ENCODE results near the gene CBX6.

CBX6 gene

DNA sequence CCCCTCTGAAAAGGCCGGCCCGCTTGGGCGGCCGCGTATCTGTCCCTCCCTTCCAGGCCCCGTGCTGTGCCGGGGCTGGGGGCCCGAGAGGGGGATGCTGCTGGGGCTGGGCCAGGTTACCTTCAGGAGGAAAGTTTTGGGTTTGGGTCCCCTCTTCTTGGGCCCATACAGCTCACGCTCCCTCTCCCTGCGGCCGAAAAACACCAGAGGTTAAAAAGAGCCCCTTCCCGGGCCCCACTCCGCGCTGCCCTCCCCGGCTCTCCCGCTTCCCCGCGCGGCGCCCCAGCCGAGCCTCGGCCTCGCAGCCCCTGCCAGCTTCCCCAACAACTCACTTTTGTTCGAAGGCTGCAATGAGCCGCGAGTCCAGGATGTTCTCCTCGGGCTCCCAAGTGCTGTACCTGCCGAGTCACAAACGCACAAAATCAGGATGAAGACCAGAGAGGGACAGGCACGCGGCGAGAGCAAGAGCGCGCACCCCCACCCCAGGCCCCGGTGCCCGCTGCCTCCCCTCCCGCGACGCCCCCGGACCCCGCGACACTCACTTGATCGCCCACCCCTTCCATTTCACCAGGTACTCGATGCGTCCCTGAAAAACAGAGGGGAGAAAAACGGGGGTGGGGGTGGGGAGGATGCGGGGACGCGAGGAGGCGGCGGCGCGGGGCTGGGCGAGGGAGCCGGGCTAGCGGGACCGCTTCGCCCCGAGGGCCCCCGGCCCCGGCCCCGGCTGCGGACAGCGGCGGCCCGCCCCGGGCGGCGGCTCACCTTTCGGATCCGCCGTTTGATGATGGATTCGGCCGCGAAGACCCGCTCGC lies 450 bp downstream of the CBX6 start:
- H3K9ac ChIP-seq (ENCODE audit: low read length): peak overlapping the region; percentile 66
- peaks cover 32% of the 10 kb centered on the region for H3K4me1 ChIP-seq (ENCODE audit: control insufficient read depth, insufficient read depth, low read length)
- no peaks in the 10 kb centered on the region for H3K36me3 ChIP-seq (ENCODE audit: control insufficient read depth, insufficient read depth, low read length)
- peak overlapping the region; percentile 21 for H3K4me3 ChIP-seq (ENCODE audit: low read length)
- H3K9me3 ChIP-seq (ENCODE audit: control insufficient read depth, low read length): no peaks in the 10 kb centered on the region
- H3K27me3 ChIP-seq (ENCODE audit: control insufficient read depth, insufficient read depth, low read length): peaks cover 28% of the 10 kb centered on the region

DNA sequence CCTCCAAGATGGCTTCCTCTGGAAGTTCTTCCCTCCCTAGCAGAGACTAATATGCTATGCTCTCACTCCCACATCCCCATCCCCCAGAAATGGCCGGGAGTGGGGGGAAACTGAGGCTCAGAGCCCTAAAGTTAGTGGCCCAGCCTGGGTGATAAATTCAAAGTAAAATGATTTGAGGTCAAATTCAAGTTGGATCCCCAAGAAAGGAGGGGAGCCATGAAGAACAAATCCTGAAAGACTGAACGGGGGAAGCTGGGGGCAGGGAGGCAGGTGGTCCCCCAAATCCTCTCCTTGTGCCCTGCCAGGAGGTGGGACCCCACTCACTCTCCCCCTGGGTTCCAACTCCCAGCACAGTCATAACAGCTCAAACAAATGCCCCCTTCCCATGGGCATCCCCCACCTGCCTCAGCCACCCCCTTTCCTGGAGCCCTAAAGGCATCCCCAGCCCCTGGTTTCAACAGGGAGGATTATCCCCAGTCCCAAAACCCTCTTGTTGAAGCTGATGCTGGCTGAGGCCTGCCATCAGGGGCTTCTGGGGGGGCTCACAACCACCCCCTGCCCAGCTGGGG lies 1.1 kb downstream of the CBX6 start:
- H3K9ac ChIP-seq (ENCODE audit: low read length): peak overlapping the region; percentile 66
- H3K9me3 ChIP-seq (ENCODE audit: control insufficient read depth, low read length): no peaks in the 10 kb centered on the region
- H3K27me3 ChIP-seq (ENCODE audit: control insufficient read depth, insufficient read depth, low read length): peaks cover 28% of the 10 kb centered on the region
- H3K36me3 ChIP-seq (ENCODE audit: control insufficient read depth, insufficient read depth, low read length): no peaks in the 10 kb centered on the region
- H3K4me1 ChIP-seq (ENCODE audit: control insufficient read depth, insufficient read depth, low read length): peaks cover 32% of the 10 kb centered on the region
- peak overlapping the region; percentile 28 for H3K4me3 ChIP-seq (ENCODE audit: low read length)

DNA sequence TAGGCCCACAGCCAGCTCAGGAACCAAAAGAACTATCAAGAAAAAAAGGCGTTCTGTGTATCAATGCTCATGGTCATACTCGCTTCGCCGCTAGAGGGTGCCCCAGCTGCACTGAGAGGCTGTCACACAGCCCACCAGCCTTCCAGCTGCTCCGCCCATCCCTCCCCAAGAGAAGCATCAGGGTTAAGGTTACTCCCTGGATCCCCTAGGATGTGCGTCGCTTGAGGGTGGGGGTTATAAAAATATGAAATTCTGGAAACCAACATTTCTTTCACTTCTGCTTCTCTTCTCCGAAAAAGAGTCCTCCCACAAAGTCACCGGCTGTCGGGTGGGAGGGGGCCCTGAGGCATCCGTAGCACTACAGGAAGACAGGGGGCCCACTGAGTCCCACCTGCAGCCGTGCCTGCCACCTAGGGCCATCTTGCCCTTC lies 1.7 kb downstream of the CBX6 start:
- Histone ChIP-seq H3K4me1 (ENCODE audit: control insufficient read depth, insufficient read depth, low read length) (peaks cover 32% of the 10 kb centered on the region), H3K4me3 (ENCODE audit: low read length) (peak overlapping the region; percentile 28), H3K27me3 (ENCODE audit: control insufficient read depth, insufficient read depth, low read length) (peaks cover 28% of the 10 kb centered on the region), H3K36me3 (ENCODE audit: control insufficient read depth, insufficient read depth, low read length) (no peaks in the 10 kb centered on the region), H3K9ac (ENCODE audit: low read length) (peak overlapping the region; percentile 66), H3K9me3 (ENCODE audit: control insufficient read depth, low read length) (no peaks in the 10 kb centered on the region)

DNA sequence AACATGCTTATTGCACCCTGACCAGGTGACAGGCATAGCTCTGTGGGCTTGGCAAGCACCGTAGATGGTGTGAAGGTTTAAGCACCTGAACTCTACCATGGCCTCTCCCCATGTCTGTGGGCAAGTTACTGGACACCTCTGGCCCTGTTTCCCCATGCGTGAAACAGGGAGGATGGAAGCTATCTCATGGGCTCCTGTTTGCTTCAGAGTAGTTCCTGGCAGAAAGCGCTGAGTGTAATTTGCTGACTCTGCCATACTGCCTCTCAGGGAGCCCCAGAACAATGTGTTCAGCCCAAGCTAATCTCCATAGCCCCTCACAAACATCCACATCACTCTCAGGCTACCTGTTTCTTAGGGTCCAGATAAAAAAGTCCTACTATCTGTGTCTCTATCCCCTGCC lies 2.4 kb downstream of the CBX6 start:
- H3K4me3 ChIP-seq (ENCODE audit: low read length): no peak overlapping the region
- H3K9me3 ChIP-seq (ENCODE audit: control insufficient read depth, low read length): no peaks in the 10 kb centered on the region
- H3K4me1 ChIP-seq (ENCODE audit: control insufficient read depth, insufficient read depth, low read length): peaks cover 39% of the 10 kb centered on the region
- H3K27me3 ChIP-seq (ENCODE audit: control insufficient read depth, insufficient read depth, low read length): peaks cover 28% of the 10 kb centered on the region
- no peaks in the 10 kb centered on the region for H3K36me3 ChIP-seq (ENCODE audit: control insufficient read depth, insufficient read depth, low read length)
- H3K9ac ChIP-seq (ENCODE audit: low read length): no peak overlapping the region

DNA sequence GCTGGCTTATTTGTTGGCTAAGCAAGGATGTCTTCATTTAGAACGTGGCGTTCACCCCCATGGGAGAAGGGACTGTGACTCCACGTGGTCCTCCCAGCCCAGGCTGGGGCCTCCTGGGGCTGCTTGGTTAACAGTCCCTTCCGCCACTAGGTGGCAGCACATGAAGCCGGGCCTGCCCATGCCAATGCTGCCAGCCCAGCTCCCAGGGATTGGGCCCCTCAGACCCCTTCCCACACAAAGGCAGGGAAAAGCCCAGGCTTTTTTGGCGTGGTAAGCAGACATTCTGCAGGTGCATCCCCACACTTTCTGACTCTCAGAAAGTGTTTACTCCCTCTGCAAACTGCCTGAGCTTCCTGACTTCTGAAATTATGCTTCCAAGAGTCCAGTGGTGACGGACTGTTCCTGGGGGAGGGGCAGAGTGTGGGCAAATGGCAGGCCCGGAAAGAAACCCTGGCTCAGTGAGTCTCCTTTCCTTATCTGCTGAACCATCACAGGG lies 3.1 kb downstream of the CBX6 start:
- Histone ChIP-seq H3K4me3 (ENCODE audit: low read length) (no peak overlapping the region), H3K36me3 (ENCODE audit: control insufficient read depth, insufficient read depth, low read length) (no peaks in the 10 kb centered on the region), H3K9me3 (ENCODE audit: control insufficient read depth, low read length) (no peaks in the 10 kb centered on the region), H3K9ac (ENCODE audit: low read length) (no peak overlapping the region), H3K4me1 (ENCODE audit: control insufficient read depth, insufficient read depth, low read length) (peaks cover 46% of the 10 kb centered on the region), H3K27me3 (ENCODE audit: control insufficient read depth, insufficient read depth, low read length) (peaks cover 22% of the 10 kb centered on the region)

DNA sequence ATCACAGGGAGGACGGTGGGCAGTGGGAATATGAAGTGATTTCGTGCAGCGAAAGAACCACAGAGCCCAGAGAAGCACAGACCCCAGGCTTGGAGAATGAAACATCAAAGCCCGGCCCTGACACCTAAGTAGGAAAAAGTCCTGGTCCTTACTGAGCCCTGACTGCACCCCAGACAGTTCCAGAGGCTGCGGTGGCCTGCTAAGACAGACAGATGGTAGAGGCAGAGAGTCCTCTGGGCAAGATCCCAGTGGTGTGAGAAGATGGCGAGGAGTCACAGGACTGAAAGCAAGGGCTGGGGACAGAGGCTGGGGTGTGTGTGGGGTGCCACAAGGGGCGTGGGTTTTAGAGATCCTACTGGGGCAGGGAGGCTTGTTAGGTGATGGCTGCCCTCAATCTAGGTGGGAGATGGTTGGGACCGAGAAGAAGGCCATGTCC lies 3.7 kb downstream of the CBX6 start:
- Histone ChIP-seq H3K4me1 (ENCODE audit: control insufficient read depth, insufficient read depth, low read length) (peaks cover 44% of the 10 kb centered on the region), H3K9me3 (ENCODE audit: control insufficient read depth, low read length) (no peaks in the 10 kb centered on the region), H3K4me3 (ENCODE audit: low read length) (no peak overlapping the region), H3K27me3 (ENCODE audit: control insufficient read depth, insufficient read depth, low read length) (peaks cover 16% of the 10 kb centered on the region), H3K9ac (ENCODE audit: low read length) (no peak overlapping the region), H3K36me3 (ENCODE audit: control insufficient read depth, insufficient read depth, low read length) (no peaks in the 10 kb centered on the region)

DNA sequence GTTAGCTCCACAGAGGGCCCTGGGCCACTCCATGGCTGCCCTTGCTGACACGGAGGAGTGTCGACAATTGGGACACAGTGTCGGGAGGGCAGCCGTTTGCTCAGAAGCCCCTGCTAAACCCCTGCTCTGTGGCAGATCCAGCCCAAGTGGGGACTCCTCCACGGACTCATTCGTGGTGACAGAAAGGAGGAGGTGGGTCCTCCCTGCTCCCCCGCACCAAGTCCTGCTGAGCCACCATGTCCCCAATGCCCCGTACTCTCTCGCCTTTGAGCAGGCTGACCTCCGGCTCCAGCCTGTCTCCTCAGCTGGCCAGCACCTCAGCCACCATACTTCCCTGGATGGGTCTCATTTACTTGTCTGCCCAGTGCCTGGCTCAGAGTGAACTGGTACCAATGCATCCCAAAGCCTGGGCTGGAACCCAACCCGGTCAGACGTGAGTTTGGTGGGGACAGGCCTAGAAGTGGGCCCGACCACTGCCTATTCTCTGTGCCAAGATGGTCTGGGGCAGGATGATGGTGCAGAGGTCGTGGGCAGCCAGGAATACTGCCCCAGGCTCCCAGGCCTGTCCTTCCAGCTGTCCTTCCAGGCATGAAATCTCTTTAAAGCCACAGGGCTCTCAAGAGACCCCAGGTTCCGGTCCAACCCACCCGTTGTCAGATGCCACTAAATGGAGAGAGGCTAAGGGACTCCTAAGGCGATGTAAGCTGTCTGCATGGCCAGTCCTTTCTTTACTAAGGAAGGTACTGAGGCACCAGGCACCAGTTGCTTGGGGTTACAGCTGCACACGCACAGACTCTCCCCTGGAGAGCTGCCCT lies 4.3 kb downstream of the CBX6 start:
- no peaks in the 10 kb centered on the region for H3K9me3 ChIP-seq (ENCODE audit: control insufficient read depth, low read length)
- no peak overlapping the region for H3K4me3 ChIP-seq (ENCODE audit: low read length)
- H3K36me3 ChIP-seq (ENCODE audit: control insufficient read depth, insufficient read depth, low read length): no peaks in the 10 kb centered on the region
- H3K9ac ChIP-seq (ENCODE audit: low read length): no peak overlapping the region
- peaks cover 10% of the 10 kb centered on the region for H3K27me3 ChIP-seq (ENCODE audit: control insufficient read depth, insufficient read depth, low read length)
- H3K4me1 ChIP-seq (ENCODE audit: control insufficient read depth, insufficient read depth, low read length): peaks cover 39% of the 10 kb centered on the region

DNA sequence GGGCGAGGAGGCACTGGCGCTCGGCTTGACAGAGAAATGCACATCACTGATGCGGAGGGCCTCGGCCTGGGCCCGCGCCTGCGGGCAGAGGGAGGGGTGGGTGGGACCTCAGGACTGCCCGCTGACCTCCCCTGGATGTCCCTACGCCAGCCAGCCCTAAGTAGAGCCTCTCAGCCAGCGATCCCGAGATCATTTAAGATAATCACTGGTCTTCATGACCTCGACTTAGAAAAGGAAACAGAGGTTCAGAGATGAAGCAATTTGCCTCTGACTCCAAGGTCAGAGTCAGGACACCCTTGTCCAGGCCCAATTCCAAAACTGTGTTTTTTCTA lies 4.9 kb downstream of the CBX6 start:
- Histone ChIP-seq H3K4me3 (ENCODE audit: low read length) (no peak overlapping the region), H3K27me3 (ENCODE audit: control insufficient read depth, insufficient read depth, low read length) (peaks cover 6% of the 10 kb centered on the region), H3K4me1 (ENCODE audit: control insufficient read depth, insufficient read depth, low read length) (peaks cover 39% of the 10 kb centered on the region), H3K9ac (ENCODE audit: low read length) (no peak overlapping the region), H3K9me3 (ENCODE audit: control insufficient read depth, low read length) (no peaks in the 10 kb centered on the region), H3K36me3 (ENCODE audit: control insufficient read depth, insufficient read depth, low read length) (no peaks in the 10 kb centered on the region)

DNA sequence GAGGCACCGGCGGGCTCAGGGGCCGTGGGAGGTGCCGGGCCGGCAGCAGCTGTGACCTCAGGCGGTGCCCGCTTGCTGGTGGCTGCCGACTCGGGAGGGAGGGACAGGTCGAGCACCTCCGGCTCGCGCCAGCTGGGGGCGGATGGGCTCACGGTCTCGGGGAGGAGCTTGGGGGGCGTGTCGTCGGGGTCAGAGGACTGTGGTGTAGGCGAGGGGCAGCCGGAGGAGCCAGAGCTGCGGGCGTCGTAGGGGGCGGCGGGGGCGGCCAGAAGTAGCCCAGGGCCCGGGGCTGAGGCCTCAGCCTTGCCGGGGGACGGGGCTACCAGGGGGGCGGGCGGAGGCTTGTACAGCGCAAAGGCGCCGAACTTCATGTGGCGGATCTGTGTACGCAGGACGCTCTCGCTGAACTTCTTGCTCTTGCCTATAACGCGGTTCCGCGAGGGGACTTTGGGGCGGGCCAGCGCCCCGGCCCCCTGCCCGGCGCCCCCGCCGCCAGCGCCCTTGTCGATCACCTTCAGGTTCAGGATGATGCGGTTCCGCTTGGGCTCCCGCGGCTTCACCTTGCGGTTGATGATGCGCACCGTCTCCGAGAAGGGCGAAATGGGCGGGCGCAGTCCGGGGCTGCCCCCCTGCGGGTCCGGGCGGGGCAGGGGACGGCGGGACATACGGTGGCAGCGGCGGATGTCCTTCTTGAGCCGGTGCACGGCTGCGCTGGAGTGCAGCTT lies 5.5 kb downstream of the CBX6 start:
- Histone ChIP-seq H3K9me3 (ENCODE audit: control insufficient read depth, low read length) (no peaks in the 10 kb centered on the region), H3K36me3 (ENCODE audit: control insufficient read depth, insufficient read depth, low read length) (no peaks in the 10 kb centered on the region), H3K27me3 (ENCODE audit: control insufficient read depth, insufficient read depth, low read length) (peaks cover 6% of the 10 kb centered on the region), H3K4me3 (ENCODE audit: low read length) (no peak overlapping the region), H3K4me1 (ENCODE audit: control insufficient read depth, insufficient read depth, low read length) (peaks cover 39% of the 10 kb centered on the region), H3K9ac (ENCODE audit: low read length) (no peak overlapping the region)

DNA sequence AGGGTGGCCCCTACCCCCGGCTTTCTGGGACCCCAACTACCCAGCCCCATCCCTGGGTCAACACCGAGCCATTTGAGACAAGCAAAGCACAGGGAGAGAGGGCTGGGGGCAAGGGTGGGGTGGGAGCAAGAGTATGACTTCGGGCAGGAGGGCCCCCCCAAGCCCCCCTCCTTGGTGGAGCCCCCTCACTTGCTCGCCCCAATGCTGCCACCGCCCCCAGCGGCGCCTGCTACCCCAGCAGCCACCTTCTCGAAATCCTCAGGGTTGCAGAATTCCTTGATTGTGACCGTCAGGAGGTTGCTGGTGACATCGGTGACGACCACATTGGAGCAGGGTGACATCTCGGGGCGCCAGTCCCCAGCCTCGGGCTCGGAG lies 6.0 kb downstream of the CBX6 start:
- Histone ChIP-seq H3K4me3 (ENCODE audit: low read length) (no peak overlapping the region), H3K36me3 (ENCODE audit: control insufficient read depth, insufficient read depth, low read length) (no peaks in the 10 kb centered on the region), H3K9me3 (ENCODE audit: control insufficient read depth, low read length) (no peaks in the 10 kb centered on the region), H3K9ac (ENCODE audit: low read length) (no peak overlapping the region), H3K4me1 (ENCODE audit: control insufficient read depth, insufficient read depth, low read length) (peaks cover 33% of the 10 kb centered on the region), H3K27me3 (ENCODE audit: control insufficient read depth, insufficient read depth, low read length) (peaks cover 3% of the 10 kb centered on the region)

DNA sequence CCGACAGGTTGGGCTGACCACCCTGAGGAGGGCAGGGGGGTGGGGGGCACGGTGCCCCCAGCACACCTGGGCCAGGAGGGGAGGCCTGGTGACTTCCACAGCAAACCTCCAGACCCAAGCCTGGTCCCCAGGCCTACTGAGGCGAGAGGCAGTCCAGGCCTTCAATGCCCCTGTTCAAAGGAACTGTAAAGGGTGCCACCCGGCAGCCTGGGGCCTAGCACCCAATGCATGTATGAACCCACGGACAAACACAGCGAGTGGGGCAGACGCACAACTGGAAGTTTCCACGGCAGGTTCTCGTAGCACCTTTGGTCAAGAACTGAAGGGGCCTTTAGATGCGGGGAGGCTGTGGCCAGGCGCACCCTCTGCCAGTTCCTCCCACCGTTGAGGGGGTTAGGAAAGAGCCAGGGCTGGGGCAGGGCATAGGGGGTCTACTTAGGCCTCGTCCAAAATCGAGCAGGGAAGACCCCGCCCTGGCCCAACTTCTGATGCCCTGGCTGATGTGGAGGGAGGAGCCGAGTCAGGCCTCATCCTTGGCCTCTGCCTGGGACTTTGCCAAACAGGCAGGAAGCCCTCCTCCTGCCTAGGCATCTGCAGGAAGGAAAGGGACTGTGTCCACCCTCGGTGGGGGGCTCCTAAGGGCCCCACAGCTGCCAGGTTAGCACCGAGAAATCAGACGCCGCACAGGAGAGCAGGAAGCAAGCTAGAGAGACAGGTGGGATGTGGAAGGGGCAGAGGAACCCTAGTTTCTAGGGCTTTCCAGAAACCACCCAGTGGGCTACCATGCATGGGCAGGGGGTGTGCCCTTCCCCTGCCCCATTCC lies 6.6 kb downstream of the CBX6 start:
- no peak overlapping the region for H3K4me3 ChIP-seq (ENCODE audit: low read length)
- no peaks in the 10 kb centered on the region for H3K36me3 ChIP-seq (ENCODE audit: control insufficient read depth, insufficient read depth, low read length)
- no peaks in the 10 kb centered on the region for H3K27me3 ChIP-seq (ENCODE audit: control insufficient read depth, insufficient read depth, low read length)
- H3K9ac ChIP-seq (ENCODE audit: low read length): peak overlapping the region; percentile 49
- H3K4me1 ChIP-seq (ENCODE audit: control insufficient read depth, insufficient read depth, low read length): peaks cover 28% of the 10 kb centered on the region
- H3K9me3 ChIP-seq (ENCODE audit: control insufficient read depth, low read length): no peaks in the 10 kb centered on the region
